ENCODE data around the gene ZNF536. TPM values are rescaled to one million over a fixed set of nuclear protein-coding genes. Genes with fewer than 3 reads are reported as not detected.
"Not testable (repeated sequence)": the region's sequence is repeated elsewhere in the genome, so short reads cannot be mapped to it uniquely, and the experiment has no call there.

The ZNF536 gene
- total RNA-seq, 1 donor from 2014 or later: not detected

GRCh38 chr19:30391554-30392551 lies 19.7 kb downstream of the ZNF536 start:
- H3K4me3 ChIP-seq (ENCODE audit: low read depth, low read length): no peak overlapping the region
- FAIRE-seq (no peak), DNase-seq (ENCODE audit: low read depth) (no peak)
- TF ChIP-seq CTCF (IDR thresholded peaks at IDR 0.05; ENCODE audit: insufficient read depth, low read length, severe bottlenecking): no peak
- no peaks in the 10 kb centered on the region for H3K27me3 ChIP-seq (ENCODE audit: control insufficient read depth, insufficient read depth, low read length)
- no peaks in the 10 kb centered on the region for H3K36me3 ChIP-seq (ENCODE audit: control insufficient read depth, insufficient read depth, low read length)

- FAIRE-seq (no peak), DNase-seq (ENCODE audit: low read depth) (no peak)
- no peaks in the 10 kb centered on the region for H3K36me3 ChIP-seq (ENCODE audit: control insufficient read depth, insufficient read depth, low read length)
- TF ChIP-seq CTCF (IDR thresholded peaks at IDR 0.05; ENCODE audit: insufficient read depth, low read length, severe bottlenecking): no peak
- no peaks in the 10 kb centered on the region for H3K27me3 ChIP-seq (ENCODE audit: control insufficient read depth, insufficient read depth, low read length)
- H3K4me3 ChIP-seq (ENCODE audit: low read depth, low read length): no peak overlapping the region
Measured at GRCh38 chr19:30393046-30393445, 20.9 kb downstream of the ZNF536 start.

GRCh38 chr19:30393729-30394480 lies 21.7 kb downstream of the ZNF536 start:
- Histone ChIP-seq H3K27me3 (ENCODE audit: control insufficient read depth, insufficient read depth, low read length) (no peaks in the 10 kb centered on the region), H3K4me3 (ENCODE audit: low read depth, low read length) (no peak overlapping the region), H3K36me3 (ENCODE audit: control insufficient read depth, insufficient read depth, low read length) (no peaks in the 10 kb centered on the region)
- DNase-seq (ENCODE audit: low read depth) (no peak), FAIRE-seq (no peak)
- no peak for TF ChIP-seq CTCF (IDR thresholded peaks at IDR 0.05; ENCODE audit: insufficient read depth, low read length, severe bottlenecking)

- Histone ChIP-seq H3K36me3 (ENCODE audit: control insufficient read depth, insufficient read depth, low read length) (no peaks in the 10 kb centered on the region), H3K27me3 (ENCODE audit: control insufficient read depth, insufficient read depth, low read length) (no peaks in the 10 kb centered on the region), H3K4me3 (ENCODE audit: low read depth, low read length) (no peak overlapping the region)
- FAIRE-seq (peak; percentile 66), DNase-seq (ENCODE audit: low read depth) (no peak)
- TF ChIP-seq CTCF (IDR thresholded peaks at IDR 0.05; ENCODE audit: insufficient read depth, low read length, severe bottlenecking): no peak
Measured at GRCh38 chr19:30394481-30395151, 22.4 kb downstream of the ZNF536 start.

GRCh38 chr19:30395283-30395682 lies 23.1 kb downstream of the ZNF536 start:
- Histone ChIP-seq H3K27me3 (ENCODE audit: control insufficient read depth, insufficient read depth, low read length) (no peaks in the 10 kb centered on the region), H3K36me3 (ENCODE audit: control insufficient read depth, insufficient read depth, low read length) (no peaks in the 10 kb centered on the region), H3K4me3 (ENCODE audit: low read depth, low read length) (no peak overlapping the region)
- TF ChIP-seq CTCF (IDR thresholded peaks at IDR 0.05; ENCODE audit: insufficient read depth, low read length, severe bottlenecking): no peak
- no peak for FAIRE-seq
- no peak for DNase-seq (ENCODE audit: low read depth)

- H3K36me3 ChIP-seq (ENCODE audit: control insufficient read depth, insufficient read depth, low read length); H3K27me3 ChIP-seq (ENCODE audit: control insufficient read depth, insufficient read depth, low read length); FAIRE-seq; DNase-seq (ENCODE audit: low read depth); H3K4me3 ChIP-seq (ENCODE audit: low read depth, low read length): not testable (repeated sequence)
Measured at GRCh38 chr19:30398539-30398938, 26.4 kb downstream of the ZNF536 start.

Measured in bronchial epithelial cell (primary cell).